Natural killer cell (primary cell): ENCODE data around the gene KCNA4. TPM values are rescaled to one million over a fixed set of nuclear protein-coding genes. Genes with fewer than 3 reads are reported as not detected.

Source experiments
- ATAC-seq, 3 donors: fragments of 150-1000 bp in 2 of 3; fragments of 200-7000 bp in 1 of 3; cut with Tn5 transposase; 1 replicate in 1 of 3; 2 replicates in 2 of 3; pipeline ENCODE4 v1.10.0; 2021; ENCODE audit warnings: mild to moderate bottlenecking in 2 of 3, moderate library complexity in 2 of 3
- DNase-seq, 2 donors: peaks; one replicate each; pipeline versions ENCODE4 v3.0.0 to v3.0.0-alpha.2; 2013 to 2021; ENCODE audit warnings: mixed read lengths in 1 of 2
- H3K27ac ChIP-seq: one replicate; pipeline ENCODE4 v1.5.1; 2013; ENCODE audit warnings: mild to moderate bottlenecking, low read length
- H3K27me3 ChIP-seq: one replicate; pipeline ENCODE4 v1.6.1; 2013; ENCODE audit warnings: low read length; ENCODE audit not compliant: control insufficient read depth, insufficient read depth
- H3K36me3 ChIP-seq: one replicate; pipeline ENCODE4 v1.6.1; 2013; ENCODE audit warnings: low read length; ENCODE audit not compliant: control insufficient read depth, insufficient read depth
- H3K4me1 ChIP-seq: one replicate; pipeline ENCODE4 v1.6.1; 2013; ENCODE audit warnings: low read length; ENCODE audit not compliant: control insufficient read depth, insufficient read depth
- H3K4me3 ChIP-seq: one replicate; pipeline ENCODE4 v1.5.1; 2013; ENCODE audit warnings: low read length
- H3K9me3 ChIP-seq: one replicate; pipeline ENCODE4 v1.6.1; 2013; ENCODE audit warnings: low read length; ENCODE audit not compliant: control insufficient read depth, insufficient read depth
- H3K27ac Mint-ChIP-seq, 2 donors: one replicate each; pipeline ENCODE4 v1.8.0; 2022; ENCODE audit warnings: mild to moderate bottlenecking in 2 of 2, mixed read lengths in 2 of 2, moderate library complexity in 1 of 2
- H3K27me3 Mint-ChIP-seq, 2 donors: one replicate each; pipeline ENCODE4 v1.8.0; 2022; ENCODE audit warnings: low read depth in 2 of 2, mixed read lengths in 2 of 2
- H3K36me3 Mint-ChIP-seq: one replicate; pipeline ENCODE4 v1.8.0; 2022; ENCODE audit warnings: mixed read lengths
- H3K4me1 Mint-ChIP-seq, 2 donors: one replicate each; pipeline ENCODE4 v1.8.0; 2022; ENCODE audit warnings: mixed read lengths in 2 of 2
- H3K4me3 Mint-ChIP-seq: one replicate; pipeline ENCODE4 v1.8.0; 2022; ENCODE audit warnings: mild to moderate bottlenecking, moderate library complexity, mixed read lengths
- H3K9me3 Mint-ChIP-seq, 2 donors: one replicate each; pipeline ENCODE4 v1.8.0; 2022; ENCODE audit warnings: mixed read lengths in 2 of 2
- CTCF ChIP-seq: fragments of 200-600 bp; IDR thresholded peaks from one replicate; pipeline ENCODE4 v1.8.0; 2022; ENCODE audit warnings: antibody characterized with exemption
- WGBS: methylation state at CpG from one replicate; pipeline ENCODE4 v1.1.7; 2013; ENCODE audit warnings: missing lambda C conversion rate; ENCODE audit not compliant: insufficient coverage; 5-methylcytosine and 5-hydroxymethylcytosine counted together
- intact Hi-C: fragments of 100-400 bp; cut with micrococcal nuclease; formaldehyde crosslinking; loops from one replicate; pipeline ENCODE4 v1.14.2; 2022
- total RNA-seq, 4 donors: library from RNA; stranded (reverse); fragments of 120-200 nt in 1 of 4; gene quantifications; one replicate each; pipeline versions ENCODE4 v1.2.3 to v1.2.4, GENCODE V29; 2013 to 2022

The KCNA4 gene
- total RNA-seq, 3 donors from 2014 or later (not counting 1 experiment from before 2014, with no cell fraction given): not detected

DNA sequence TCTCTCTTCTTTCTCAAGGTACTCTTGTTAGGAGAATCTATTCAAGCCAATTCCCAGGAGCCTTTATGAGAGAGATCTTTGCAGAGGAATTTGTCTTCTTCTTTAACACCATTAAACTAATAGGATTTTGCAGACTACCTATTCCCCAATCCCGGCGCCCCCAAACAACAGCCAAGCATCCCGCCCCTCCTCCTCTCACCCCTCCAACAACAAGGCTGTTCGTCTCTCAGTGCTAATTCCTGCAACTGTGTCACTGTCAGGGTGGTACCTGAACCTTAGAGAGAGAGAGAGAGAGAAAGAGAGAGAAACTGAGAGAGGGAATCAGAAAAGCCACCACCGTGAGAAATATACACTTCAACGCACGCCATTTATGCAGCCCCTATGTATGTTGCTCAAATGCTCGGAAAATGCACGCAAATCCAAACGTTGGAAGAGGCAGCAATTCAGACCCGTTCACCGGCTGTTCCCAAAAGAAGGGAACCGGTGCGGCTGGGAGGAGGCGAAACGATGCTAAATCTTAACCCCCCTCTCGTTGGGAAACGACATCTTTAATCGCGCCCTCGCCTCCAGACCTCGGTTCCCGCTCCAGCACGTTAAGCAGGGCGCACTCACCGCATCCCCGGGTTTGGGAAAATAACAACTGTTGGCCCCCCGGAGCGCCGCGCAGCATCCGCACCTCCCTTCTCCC, 961 bp downstream of the KCNA4 start:
- Histone ChIP-seq H3K27me3 (peaks cover 11% of the 10 kb centered on the region), H3K9me3 (peaks cover 9% of the 10 kb centered on the region), H3K27ac (no peak overlapping the region), H3K36me3 (no peaks in the 10 kb centered on the region), H3K4me1 (peaks cover 6% of the 10 kb centered on the region), H3K4me3 (no peak overlapping the region)
- Mint-ChIP-seq H3K27ac (no peak overlapping the region), H3K27me3 (peaks cover 19 to 21% of the 10 kb centered on the region in 2 donors), H3K36me3 (no peaks in the 10 kb centered on the region), H3K4me3 (no peak overlapping the region), H3K9me3 (peaks cover 2 to 5% of the 10 kb centered on the region in 2 donors), H3K4me1 (no peaks in the 10 kb centered on the region)
- no peak for TF ChIP-seq CTCF
- 9% methylated on average over 30 of the region's 32 CpGs for WGBS
- ATAC-seq (no peak), DNase-seq (no peak)
- intact Hi-C loops: no loop called here

DNA sequence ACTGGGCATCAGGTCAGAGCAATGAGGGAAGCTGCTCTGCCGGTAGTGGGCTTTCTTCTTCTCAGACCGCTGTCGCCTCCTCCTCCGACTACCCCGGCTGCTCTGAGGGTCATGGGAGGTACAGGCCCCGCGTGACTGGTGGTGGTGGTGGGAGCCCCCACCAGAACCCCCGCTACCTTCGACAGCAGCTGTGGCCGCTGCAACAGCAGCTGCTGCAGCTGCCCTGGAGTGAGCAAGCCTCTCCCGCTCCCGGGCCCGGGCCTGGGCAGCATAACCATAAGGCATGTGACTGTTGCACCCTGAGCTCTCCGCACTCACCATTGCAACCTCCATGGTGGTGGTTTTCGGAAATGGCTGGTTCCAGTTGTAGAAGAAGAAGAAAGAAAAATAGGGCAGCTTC, 4.5 kb downstream of the KCNA4 start:
- TF ChIP-seq CTCF: no peak

GRCh38 chr11:30009060-30009459, 7.8 kb downstream of the KCNA4 start:
- no CpG with 5 or more reads among the region's 3 CpGs for WGBS
- Histone ChIP-seq H3K9me3 (no peaks in the 10 kb centered on the region), H3K4me3 (no peak overlapping the region), H3K27me3 (no peaks in the 10 kb centered on the region), H3K27ac (no peak overlapping the region), H3K36me3 (no peaks in the 10 kb centered on the region), H3K4me1 (no peaks in the 10 kb centered on the region)
- H3K4me1 Mint-ChIP-seq: no peaks in the 10 kb centered on the region
- ATAC-seq: no peak
- no peaks in the 10 kb centered on the region for H3K36me3 Mint-ChIP-seq
- TF ChIP-seq CTCF: no peak
- H3K27me3 Mint-ChIP-seq: no peaks in the 10 kb centered on the region
- DNase-seq: no peak
- peaks cover 2% of the 10 kb centered on the region in 2 donors for H3K9me3 Mint-ChIP-seq
- intact Hi-C loops: no loop called here
- no peak overlapping the region for H3K27ac Mint-ChIP-seq
- H3K4me3 Mint-ChIP-seq: no peak overlapping the region

More for the DNA sequence above, 4.5 kb downstream of the KCNA4 start:
- Histone ChIP-seq H3K4me1 (peaks cover 5% of the 10 kb centered on the region), H3K36me3 (no peaks in the 10 kb centered on the region), H3K9me3 (peaks cover 6% of the 10 kb centered on the region), H3K27me3 (peaks cover 7% of the 10 kb centered on the region), H3K4me3 (no peak overlapping the region), H3K27ac (no peak overlapping the region)
- 92% methylated on average over 13 of the region's 15 CpGs for WGBS
- H3K4me1 Mint-ChIP-seq: no peaks in the 10 kb centered on the region
- ATAC-seq (no peak), DNase-seq (no peak)
- intact Hi-C loops: no loop called here
- no peak overlapping the region for H3K27ac Mint-ChIP-seq
- no peak overlapping the region for H3K4me3 Mint-ChIP-seq
- peaks cover under 1 to 2% of the 10 kb centered on the region in 2 donors for H3K9me3 Mint-ChIP-seq
- peaks cover 0 to 3% of the 10 kb centered on the region in 2 donors for H3K27me3 Mint-ChIP-seq
- H3K36me3 Mint-ChIP-seq: no peaks in the 10 kb centered on the region

DNA sequence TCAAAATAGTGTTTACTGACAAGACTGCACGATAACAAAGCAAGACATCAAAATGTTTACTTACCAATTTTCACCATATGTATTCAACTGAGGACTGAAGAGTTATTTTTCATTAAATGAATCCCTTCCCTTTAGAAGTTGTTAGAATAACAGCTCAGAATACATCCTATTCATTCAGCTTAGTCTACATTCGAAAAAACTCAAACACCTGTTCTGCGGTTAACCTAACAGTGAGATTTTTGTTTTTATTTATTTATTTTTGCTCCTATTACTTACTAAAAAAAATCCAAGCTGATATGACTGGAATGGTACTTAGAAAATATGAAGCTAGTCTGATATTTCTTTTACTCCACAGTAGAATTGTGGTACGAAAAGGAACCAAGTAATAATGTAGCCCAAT, 10.0 kb downstream of the KCNA4 start:
- Mint-ChIP-seq H3K4me3 (no peak overlapping the region), H3K27me3 (no peaks in the 10 kb centered on the region), H3K4me1 (no peaks in the 10 kb centered on the region), H3K36me3 (no peaks in the 10 kb centered on the region), H3K27ac (no peak overlapping the region), H3K9me3 (peaks cover 0 to 2% of the 10 kb centered on the region in 2 donors)
- intact Hi-C loops: no loop called here
- WGBS: 100% methylated on average over 1 of the region's 4 CpGs
- DNase-seq (no peak), ATAC-seq (no peak)
- Histone ChIP-seq H3K4me1 (no peaks in the 10 kb centered on the region), H3K27ac (no peak overlapping the region), H3K36me3 (no peaks in the 10 kb centered on the region), H3K9me3 (no peaks in the 10 kb centered on the region), H3K4me3 (no peak overlapping the region), H3K27me3 (no peaks in the 10 kb centered on the region)
- TF ChIP-seq CTCF: no peak
